Skin epidermis (tissue), 12 donors: ENCODE measurements around the gene VSIG10.
"Not testable (repeated sequence)": the region's sequence is repeated elsewhere in the genome, so short reads cannot be mapped to it uniquely, and the experiment has no call there.

ENCODE experiments used
- H3K27ac ChIP-seq, 21 experiments: fragments of 200-600 bp; sonication (generic) in 11 of 21; one replicate each; pipeline ENCODE4 v1.5.0; 2020; ENCODE audit warnings: mild to moderate bottlenecking in 3 of 21, inconsistent platforms in 2 of 21, moderate library complexity in 2 of 21
- H3K4me3 ChIP-seq, 7 experiments: fragments of 200-600 bp; sonication (generic) in 2 of 7; one replicate each; pipeline ENCODE4 v1.5.0; 2020; ENCODE audit warnings: inconsistent platforms in 2 of 7, mild to moderate bottlenecking in 2 of 7, moderate library complexity in 1 of 7

Gene VSIG10

GRCh38 chr12:118103601-118104382 is at the start of gene VSIG10:
Gene VSIG10, minus strand, starts transcription at chr12:118104011. Its CDS starts 340 bp downstream, at chr12:118103671.
- H3K4me3 ChIP-seq = peak within 1 kb of the TSS; percentile 67 to 85 (median 72)
- H3K27ac ChIP-seq = peak within 1 kb of the TSS; percentile 4 to 85 (median 64)

GRCh38 chr12:118151755-118152154 is 47.9 kb upstream of the VSIG10 start:
- no peak overlapping the region for H3K27ac ChIP-seq
- H3K4me3 ChIP-seq = no peak overlapping the region

GRCh38 chr12:118150625-118151024 is 46.8 kb upstream of the VSIG10 start:
- Histone ChIP-seq H3K27ac (no peak overlapping the region), H3K4me3 (no peak overlapping the region)

GRCh38 chr12:118148287-118148686 is 44.5 kb upstream of the VSIG10 start:
- no peak overlapping the region for H3K27ac ChIP-seq

GRCh38 chr12:118145798-118146156 is 42.0 kb upstream of the VSIG10 start:
- Histone ChIP-seq H3K4me3 (no peak overlapping the region), H3K27ac (no peak overlapping the region)

More at GRCh38 chr12:118148287-118148686, 44.5 kb upstream of the VSIG10 start:
- H3K4me3 ChIP-seq = no peak overlapping the region

GRCh38 chr12:118145113-118145797 is 41.4 kb upstream of the VSIG10 start:
- H3K27ac ChIP-seq = no peak overlapping the region
- H3K4me3 ChIP-seq = no peak overlapping the region

- H3K27ac ChIP-seq = no peak overlapping the region
- no peak overlapping the region for H3K4me3 ChIP-seq
Observed at GRCh38 chr12:118144499-118144898, 40.7 kb upstream of the VSIG10 start.

GRCh38 chr12:118140825-118141224 is 37.0 kb upstream of the VSIG10 start:
- Histone ChIP-seq H3K27ac (no peak overlapping the region), H3K4me3 (no peak overlapping the region)

- peak overlapping the region; percentile 62 to 99 (median 92) for H3K4me3 ChIP-seq
Observed at GRCh38 chr12:118137148-118137678, 33.4 kb upstream of the VSIG10 start.

GRCh38 chr12:118136559-118137003 is 32.8 kb upstream of the VSIG10 start:
- H3K4me3 ChIP-seq = peak overlapping the region; percentile 62 to 99 (median 92)
- H3K27ac ChIP-seq = peak overlapping the region; percentile 35 to 98 (median 86)

More at GRCh38 chr12:118137148-118137678, 33.4 kb upstream of the VSIG10 start:
- peak overlapping the region in 17 of 21 experiments; percentile 69 to 98 (median 87) for H3K27ac ChIP-seq

GRCh38 chr12:118135788-118136558 is 32.2 kb upstream of the VSIG10 start, which contains the start of gene PEBP1:
Gene PEBP1, plus strand, starts transcription at chr12:118136124. Its CDS starts 86 bp downstream, at chr12:118136210.
- Histone ChIP-seq H3K4me3 (peak within 1 kb of the TSS; percentile 62 to 99 (median 92)), H3K27ac (peak within 1 kb of the TSS; percentile 35 to 98 (median 86))

GRCh38 chr12:118129436-118129835 is 25.6 kb upstream of the VSIG10 start:
- not testable (repeated sequence) for H3K4me3 ChIP-seq, H3K27ac ChIP-seq

GRCh38 chr12:118127867-118128266 is 24.1 kb upstream of the VSIG10 start:
- Histone ChIP-seq H3K4me3 (no peak overlapping the region), H3K27ac (no peak overlapping the region)

- Histone ChIP-seq H3K4me3 (no peak overlapping the region), H3K27ac (no peak overlapping the region)
Observed at GRCh38 chr12:118126119-118126757, 22.4 kb upstream of the VSIG10 start.

- Histone ChIP-seq H3K27ac (no peak overlapping the region), H3K4me3 (no peak overlapping the region)
Observed at GRCh38 chr12:118125743-118126118, 21.9 kb upstream of the VSIG10 start.

- H3K27ac ChIP-seq = no peak overlapping the region
- no peak overlapping the region for H3K4me3 ChIP-seq
Observed at GRCh38 chr12:118124333-118124874, 20.6 kb upstream of the VSIG10 start.

GRCh38 chr12:118122264-118122663 is 18.5 kb upstream of the VSIG10 start:
- H3K27ac ChIP-seq = no peak overlapping the region
- H3K4me3 ChIP-seq = no peak overlapping the region

- H3K4me3 ChIP-seq = no peak overlapping the region
- H3K27ac ChIP-seq = peak overlapping the region in 6 of 21 experiments; percentile 0 to 67 (median 28)
Observed at GRCh38 chr12:118120579-118121363, 17.0 kb upstream of the VSIG10 start.
